Measurements from ENCODE around the gene DDX47.

DDX47 gene

GRCh38 chr12:12788131-12788530 is 25.0 kb upstream of the DDX47 start:
- no peak for ATAC-seq (replicated peaks; ENCODE audit: extremely low read depth, poor library complexity, severe bottlenecking)
- H3K36me3 Mint-ChIP-seq (ENCODE audit: insufficient read depth), result no peaks in the 10 kb centered on the region
- H3K27me3 Mint-ChIP-seq, result no peaks in the 10 kb centered on the region
- peak overlapping the region; percentile 81 for H3K4me3 Mint-ChIP-seq
- no peaks in the 10 kb centered on the region for H3K9me3 Mint-ChIP-seq
- H3K27ac Mint-ChIP-seq (ENCODE audit: low read depth), result peak overlapping the region; percentile 86
- peaks cover 16% of the 10 kb centered on the region for H3K4me1 Mint-ChIP-seq
- DNase-seq (ENCODE audit: low spot score in 2 of 2), result no peak

- Mint-ChIP-seq H3K4me3 (peak overlapping the region; percentile 50), H3K27me3 (no peaks in the 10 kb centered on the region), H3K27ac (ENCODE audit: low read depth) (peak overlapping the region; percentile 86), H3K9me3 (no peaks in the 10 kb centered on the region), H3K36me3 (ENCODE audit: insufficient read depth) (no peaks in the 10 kb centered on the region), H3K4me1 (peaks cover 16% of the 10 kb centered on the region)
- ATAC-seq (replicated peaks; ENCODE audit: extremely low read depth, poor library complexity, severe bottlenecking), result peak; percentile 70
- DNase-seq (ENCODE audit: low spot score in 2 of 2), result peak; percentile 41
Observed at GRCh38 chr12:12788675-12789368, 24.3 kb upstream of the DDX47 start.

- DNase-seq (ENCODE audit: low spot score in 2 of 2) (no peak), ATAC-seq (replicated peaks; ENCODE audit: extremely low read depth, poor library complexity, severe bottlenecking) (no peak)
- H3K4me3 Mint-ChIP-seq, result no peak overlapping the region
- H3K27ac Mint-ChIP-seq (ENCODE audit: low read depth), result no peak overlapping the region
- H3K9me3 Mint-ChIP-seq, result no peaks in the 10 kb centered on the region
- peaks cover 16% of the 10 kb centered on the region for H3K4me1 Mint-ChIP-seq
- H3K27me3 Mint-ChIP-seq, result no peaks in the 10 kb centered on the region
- H3K36me3 Mint-ChIP-seq (ENCODE audit: insufficient read depth), result no peaks in the 10 kb centered on the region
Observed at GRCh38 chr12:12790956-12791355, 22.2 kb upstream of the DDX47 start.

GRCh38 chr12:12791756-12792369 is 21.3 kb upstream of the DDX47 start:
- no peak overlapping the region for H3K4me3 Mint-ChIP-seq
- no peaks in the 10 kb centered on the region for H3K9me3 Mint-ChIP-seq
- no peaks in the 10 kb centered on the region for H3K36me3 Mint-ChIP-seq (ENCODE audit: insufficient read depth)
- no peaks in the 10 kb centered on the region for H3K27me3 Mint-ChIP-seq
- H3K27ac Mint-ChIP-seq (ENCODE audit: low read depth), result no peak overlapping the region
- DNase-seq (ENCODE audit: low spot score in 2 of 2), result no peak
- ATAC-seq (replicated peaks; ENCODE audit: extremely low read depth, poor library complexity, severe bottlenecking), result no peak
- peaks cover 16% of the 10 kb centered on the region for H3K4me1 Mint-ChIP-seq

GRCh38 chr12:12792421-12792820 is 20.7 kb upstream of the DDX47 start:
- ATAC-seq (replicated peaks; ENCODE audit: extremely low read depth, poor library complexity, severe bottlenecking), result no peak
- no peak overlapping the region for H3K27ac Mint-ChIP-seq (ENCODE audit: low read depth)
- H3K36me3 Mint-ChIP-seq (ENCODE audit: insufficient read depth), result no peaks in the 10 kb centered on the region
- H3K9me3 Mint-ChIP-seq, result no peaks in the 10 kb centered on the region
- peaks cover 14% of the 10 kb centered on the region for H3K4me1 Mint-ChIP-seq
- no peaks in the 10 kb centered on the region for H3K27me3 Mint-ChIP-seq
- H3K4me3 Mint-ChIP-seq, result no peak overlapping the region
- DNase-seq (ENCODE audit: low spot score in 2 of 2), result no peak

GRCh38 chr12:12794686-12795085 is 18.5 kb upstream of the DDX47 start:
- Mint-ChIP-seq H3K4me3 (no peak overlapping the region), H3K4me1 (no peaks in the 10 kb centered on the region), H3K27ac (ENCODE audit: low read depth) (no peak overlapping the region), H3K27me3 (no peaks in the 10 kb centered on the region), H3K36me3 (ENCODE audit: insufficient read depth) (no peaks in the 10 kb centered on the region), H3K9me3 (no peaks in the 10 kb centered on the region)
- ATAC-seq (replicated peaks; ENCODE audit: extremely low read depth, poor library complexity, severe bottlenecking), result no peak
- DNase-seq (ENCODE audit: low spot score in 2 of 2), result no peak

- Mint-ChIP-seq H3K4me1 (no peaks in the 10 kb centered on the region), H3K27me3 (no peaks in the 10 kb centered on the region), H3K4me3 (no peak overlapping the region), H3K9me3 (no peaks in the 10 kb centered on the region), H3K27ac (ENCODE audit: low read depth) (no peak overlapping the region), H3K36me3 (ENCODE audit: insufficient read depth) (no peaks in the 10 kb centered on the region)
- ATAC-seq (replicated peaks; ENCODE audit: extremely low read depth, poor library complexity, severe bottlenecking), result no peak
- DNase-seq (ENCODE audit: low spot score in 2 of 2), result no peak
Observed at GRCh38 chr12:12796171-12796570, 17.0 kb upstream of the DDX47 start.

- H3K36me3 Mint-ChIP-seq (ENCODE audit: insufficient read depth), result no peaks in the 10 kb centered on the region
- ATAC-seq (replicated peaks; ENCODE audit: extremely low read depth, poor library complexity, severe bottlenecking) (no peak), DNase-seq (ENCODE audit: low spot score in 2 of 2) (no peak)
- H3K27ac Mint-ChIP-seq (ENCODE audit: low read depth), result peak overlapping the region; percentile 54
- H3K4me1 Mint-ChIP-seq, result peaks cover 3% of the 10 kb centered on the region
- no peak overlapping the region for H3K4me3 Mint-ChIP-seq
- H3K27me3 Mint-ChIP-seq, result no peaks in the 10 kb centered on the region
- H3K9me3 Mint-ChIP-seq, result no peaks in the 10 kb centered on the region
Observed at GRCh38 chr12:12796928-12797793, 16.0 kb upstream of the DDX47 start.

GRCh38 chr12:12797794-12798152 is 15.4 kb upstream of the DDX47 start:
- H3K27me3 Mint-ChIP-seq, result no peaks in the 10 kb centered on the region
- DNase-seq (ENCODE audit: low spot score in 2 of 2) (no peak), ATAC-seq (replicated peaks; ENCODE audit: extremely low read depth, poor library complexity, severe bottlenecking) (no peak)
- H3K9me3 Mint-ChIP-seq, result no peaks in the 10 kb centered on the region
- peak overlapping the region; percentile 54 for H3K27ac Mint-ChIP-seq (ENCODE audit: low read depth)
- H3K4me3 Mint-ChIP-seq, result no peak overlapping the region
- peaks cover 7% of the 10 kb centered on the region for H3K4me1 Mint-ChIP-seq
- H3K36me3 Mint-ChIP-seq (ENCODE audit: insufficient read depth), result no peaks in the 10 kb centered on the region

GRCh38 chr12:12798480-12798879 is 14.7 kb upstream of the DDX47 start:
- DNase-seq (ENCODE audit: low spot score in 2 of 2) (no peak), ATAC-seq (replicated peaks; ENCODE audit: extremely low read depth, poor library complexity, severe bottlenecking) (no peak)
- Mint-ChIP-seq H3K9me3 (no peaks in the 10 kb centered on the region), H3K36me3 (ENCODE audit: insufficient read depth) (no peaks in the 10 kb centered on the region), H3K27me3 (no peaks in the 10 kb centered on the region), H3K4me1 (peaks cover 12% of the 10 kb centered on the region), H3K27ac (ENCODE audit: low read depth) (no peak overlapping the region), H3K4me3 (no peak overlapping the region)

- Mint-ChIP-seq H3K4me1 (peaks cover 12% of the 10 kb centered on the region), H3K9me3 (no peaks in the 10 kb centered on the region), H3K36me3 (ENCODE audit: insufficient read depth) (no peaks in the 10 kb centered on the region), H3K4me3 (no peak overlapping the region), H3K27ac (ENCODE audit: low read depth) (no peak overlapping the region), H3K27me3 (no peaks in the 10 kb centered on the region)
- ATAC-seq (replicated peaks; ENCODE audit: extremely low read depth, poor library complexity, severe bottlenecking) (no peak), DNase-seq (ENCODE audit: low spot score in 2 of 2) (no peak)
Observed at GRCh38 chr12:12799163-12799920, 13.8 kb upstream of the DDX47 start.

- Mint-ChIP-seq H3K27me3 (no peaks in the 10 kb centered on the region), H3K4me3 (no peak overlapping the region), H3K9me3 (no peaks in the 10 kb centered on the region), H3K36me3 (ENCODE audit: insufficient read depth) (no peaks in the 10 kb centered on the region), H3K27ac (ENCODE audit: low read depth) (no peak overlapping the region), H3K4me1 (peaks cover 12% of the 10 kb centered on the region)
- ATAC-seq (replicated peaks; ENCODE audit: extremely low read depth, poor library complexity, severe bottlenecking) (no peak), DNase-seq (ENCODE audit: low spot score in 2 of 2) (no peak)
Observed at GRCh38 chr12:12800406-12801180, 12.6 kb upstream of the DDX47 start.
